Measurements from ENCODE around the gene COL20A1. TPM values are rescaled to one million over a fixed set of nuclear protein-coding genes. Genes with fewer than 3 reads are reported as not detected.

COL20A1 gene
- total and polyA plus RNA-seq, 2 of the 13 experiments (the other 11 are each of a cell fraction or from before 2014, with no cell fraction given): not detected

DNA sequence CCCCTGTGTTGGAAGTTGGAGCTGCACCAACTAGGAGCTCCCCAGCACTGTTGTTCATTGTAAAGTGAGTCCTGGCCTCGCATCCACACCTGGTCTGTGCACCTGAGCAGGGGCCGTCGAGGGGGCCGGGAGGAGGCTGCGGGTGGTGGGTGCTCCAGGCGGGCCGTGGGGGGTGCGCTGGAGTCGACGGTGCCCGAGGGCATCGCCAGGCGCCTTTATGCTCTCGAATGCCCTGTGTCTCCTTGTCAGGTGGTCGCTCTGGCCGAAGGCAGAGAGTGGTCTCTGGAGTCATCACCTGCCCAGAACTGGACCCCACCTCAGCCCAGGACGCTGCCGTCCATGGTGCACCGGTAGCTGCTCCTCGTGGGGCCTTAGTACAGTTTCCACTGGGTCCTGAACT lies 16.0 kb upstream of the COL20A1 start (continued):
- TF ChIP-seq, protein P1, sequence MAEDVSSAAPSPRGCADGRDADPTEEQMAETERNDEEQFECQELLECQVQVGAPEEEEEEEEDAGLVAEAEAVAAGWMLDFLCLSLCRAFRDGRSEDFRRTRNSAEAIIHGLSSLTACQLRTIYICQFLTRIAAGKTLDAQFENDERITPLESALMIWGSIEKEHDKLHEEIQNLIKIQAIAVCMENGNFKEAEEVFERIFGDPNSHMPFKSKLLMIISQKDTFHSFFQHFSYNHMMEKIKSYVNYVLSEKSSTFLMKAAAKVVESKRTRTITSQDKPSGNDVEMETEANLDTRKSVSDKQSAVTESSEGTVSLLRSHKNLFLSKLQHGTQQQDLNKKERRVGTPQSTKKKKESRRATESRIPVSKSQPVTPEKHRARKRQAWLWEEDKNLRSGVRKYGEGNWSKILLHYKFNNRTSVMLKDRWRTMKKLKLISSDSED (CRISPR knock-in tag; IDR thresholded peaks at IDR 0.05): no peak
- TF ChIP-seq ZFP62 (CRISPR knock-in tag; IDR thresholded peaks at IDR 0.05) (no peak), PCBP1 (IDR thresholded peaks at IDR 0.05; ENCODE audit: borderline replicate concordance, low read depth, low read length) (no peak), TRIM24 (CRISPR knock-in tag; IDR thresholded peaks at IDR 0.05) (no peak), TBP (CRISPR knock-in tag; IDR thresholded peaks at IDR 0.05) (no peak), SMC3 (IDR thresholded peaks at IDR 0.05; ENCODE audit: low read length) (no peak), MAFG (CRISPR knock-in tag; IDR thresholded peaks at IDR 0.05) (no peak)
- TF ChIP-seq, protein P2, sequence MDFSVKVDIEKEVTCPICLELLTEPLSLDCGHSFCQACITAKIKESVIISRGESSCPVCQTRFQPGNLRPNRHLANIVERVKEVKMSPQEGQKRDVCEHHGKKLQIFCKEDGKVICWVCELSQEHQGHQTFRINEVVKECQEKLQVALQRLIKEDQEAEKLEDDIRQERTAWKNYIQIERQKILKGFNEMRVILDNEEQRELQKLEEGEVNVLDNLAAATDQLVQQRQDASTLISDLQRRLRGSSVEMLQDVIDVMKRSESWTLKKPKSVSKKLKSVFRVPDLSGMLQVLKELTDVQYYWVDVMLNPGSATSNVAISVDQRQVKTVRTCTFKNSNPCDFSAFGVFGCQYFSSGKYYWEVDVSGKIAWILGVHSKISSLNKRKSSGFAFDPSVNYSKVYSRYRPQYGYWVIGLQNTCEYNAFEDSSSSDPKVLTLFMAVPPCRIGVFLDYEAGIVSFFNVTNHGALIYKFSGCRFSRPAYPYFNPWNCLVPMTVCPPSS (IDR thresholded peaks at IDR 0.05): no peak
- TF ChIP-seq, protein P3, sequence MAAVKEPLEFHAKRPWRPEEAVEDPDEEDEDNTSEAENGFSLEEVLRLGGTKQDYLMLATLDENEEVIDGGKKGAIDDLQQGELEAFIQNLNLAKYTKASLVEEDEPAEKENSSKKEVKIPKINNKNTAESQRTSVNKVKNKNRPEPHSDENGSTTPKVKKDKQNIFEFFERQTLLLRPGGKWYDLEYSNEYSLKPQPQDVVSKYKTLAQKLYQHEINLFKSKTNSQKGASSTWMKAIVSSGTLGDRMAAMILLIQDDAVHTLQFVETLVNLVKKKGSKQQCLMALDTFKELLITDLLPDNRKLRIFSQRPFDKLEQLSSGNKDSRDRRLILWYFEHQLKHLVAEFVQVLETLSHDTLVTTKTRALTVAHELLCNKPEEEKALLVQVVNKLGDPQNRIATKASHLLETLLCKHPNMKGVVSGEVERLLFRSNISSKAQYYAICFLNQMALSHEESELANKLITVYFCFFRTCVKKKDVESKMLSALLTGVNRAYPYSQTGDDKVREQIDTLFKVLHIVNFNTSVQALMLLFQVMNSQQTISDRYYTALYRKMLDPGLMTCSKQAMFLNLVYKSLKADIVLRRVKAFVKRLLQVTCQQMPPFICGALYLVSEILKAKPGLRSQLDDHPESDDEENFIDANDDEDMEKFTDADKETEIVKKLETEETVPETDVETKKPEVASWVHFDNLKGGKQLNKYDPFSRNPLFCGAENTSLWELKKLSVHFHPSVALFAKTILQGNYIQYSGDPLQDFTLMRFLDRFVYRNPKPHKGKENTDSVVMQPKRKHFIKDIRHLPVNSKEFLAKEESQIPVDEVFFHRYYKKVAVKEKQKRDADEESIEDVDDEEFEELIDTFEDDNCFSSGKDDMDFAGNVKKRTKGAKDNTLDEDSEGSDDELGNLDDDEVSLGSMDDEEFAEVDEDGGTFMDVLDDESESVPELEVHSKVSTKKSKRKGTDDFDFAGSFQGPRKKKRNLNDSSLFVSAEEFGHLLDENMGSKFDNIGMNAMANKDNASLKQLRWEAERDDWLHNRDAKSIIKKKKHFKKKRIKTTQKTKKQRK (IDR thresholded peaks at IDR 0.05; ENCODE audit: low read length): no peak
